H9 (cell line): Measurements from ENCODE around the gene GPI. TPM values are rescaled to one million over a fixed set of nuclear protein-coding genes. Genes with fewer than 3 reads are reported as not detected.

Experiments used
- DNase-seq: peaks from one replicate; pipeline ENCODE4 v3.0.0-alpha.2; 2017
- H2AFZ ChIP-seq: one replicate; pipeline ENCODE4 v1.6.1; 2013; ENCODE audit warnings: mild to moderate bottlenecking, low read length, control low read depth, moderate library complexity
- H2AK5ac ChIP-seq: 2 replicates; pipeline ENCODE4 v1.6.1; 2013; ENCODE audit warnings: low read length, control low read depth, mixed read lengths; ENCODE audit not compliant: insufficient read length
- H2BK120ac ChIP-seq: one replicate; pipeline ENCODE4 v1.6.1; 2013; ENCODE audit warnings: low read depth, mild to moderate bottlenecking, low read length, control low read depth, inconsistent platforms; ENCODE audit not compliant: poor library complexity, severe bottlenecking
- H2BK12ac ChIP-seq: 2 replicates; pipeline ENCODE4 v1.6.1; 2013; ENCODE audit warnings: low read length, control low read depth, mixed read lengths, low read depth; ENCODE audit not compliant: insufficient read length
- H2BK15ac ChIP-seq: 2 replicates; pipeline ENCODE4 v1.6.1; 2013; ENCODE audit warnings: low read depth, low read length, control low read depth
- H2BK20ac ChIP-seq: one replicate; pipeline ENCODE4 v1.6.1; 2013; ENCODE audit warnings: low read depth, mild to moderate bottlenecking, low read length, control low read depth, inconsistent platforms; ENCODE audit not compliant: poor library complexity, severe bottlenecking
- H2BK5ac ChIP-seq: 2 replicates; pipeline ENCODE4 v1.6.1; 2013; ENCODE audit warnings: low read length, control low read depth, mixed read lengths; ENCODE audit not compliant: insufficient read length
- H3K14ac ChIP-seq: 2 replicates; pipeline ENCODE4 v1.6.1; 2013; ENCODE audit warnings: low read length, control low read depth; ENCODE audit not compliant: insufficient read depth
- H3K18ac ChIP-seq: 2 replicates; pipeline ENCODE4 v1.6.1; 2013; ENCODE audit warnings: low read depth, mild to moderate bottlenecking, mixed read lengths, low read length, control low read depth; ENCODE audit not compliant: insufficient read length
- H3K23ac ChIP-seq: 2 replicates; pipeline ENCODE4 v1.6.1; 2013; ENCODE audit warnings: low read length, control low read depth, mixed read lengths, low read depth; ENCODE audit not compliant: insufficient read length
- H3K23me2 ChIP-seq: 2 replicates; pipeline ENCODE4 v1.6.1; 2013; ENCODE audit warnings: low read depth, mild to moderate bottlenecking, mixed read lengths, low read length, control low read depth; ENCODE audit not compliant: insufficient read length, poor library complexity, severe bottlenecking
- H3K27ac ChIP-seq: 2 replicates; pipeline ENCODE4 v1.5.1; 2013; ENCODE audit warnings: low read length, control low read depth, mixed read lengths, low read depth; ENCODE audit not compliant: insufficient read length
- H3K27me3 ChIP-seq: 2 replicates; pipeline ENCODE4 v1.6.1; 2013; ENCODE audit warnings: low read length, control low read depth, inconsistent platforms; ENCODE audit not compliant: insufficient read depth
- H3K4ac ChIP-seq: 2 replicates; pipeline ENCODE4 v1.6.1; 2013; ENCODE audit warnings: low read depth, mild to moderate bottlenecking, control low read depth, inconsistent platforms, low read length, moderate library complexity
- H3K4me1 ChIP-seq: 2 replicates; pipeline ENCODE4 v1.6.1; 2013; ENCODE audit warnings: low read length, control low read depth, inconsistent platforms; ENCODE audit not compliant: insufficient read depth
- H3K4me2 ChIP-seq: 2 replicates; pipeline ENCODE4 v1.6.1; 2013; ENCODE audit warnings: low read length, control low read depth, mixed read lengths; ENCODE audit not compliant: insufficient read length, insufficient read depth
- H3K56ac ChIP-seq: 2 replicates; pipeline ENCODE4 v1.6.1; 2013; ENCODE audit warnings: low read depth, mild to moderate bottlenecking, mixed read lengths, low read length, control low read depth; ENCODE audit not compliant: insufficient read length
- H3K79me1 ChIP-seq: 2 replicates; pipeline ENCODE4 v1.6.1; 2013; ENCODE audit warnings: low read depth, mild to moderate bottlenecking, moderate library complexity, low read length, control low read depth, inconsistent platforms; ENCODE audit not compliant: insufficient read depth, poor library complexity, severe bottlenecking
- H3K79me2 ChIP-seq: 2 replicates; pipeline ENCODE4 v1.6.1; 2013; ENCODE audit warnings: low read length, control low read depth, inconsistent platforms; ENCODE audit not compliant: insufficient read depth
- H3K9ac ChIP-seq: 2 replicates; pipeline ENCODE4 v1.6.1; 2013; ENCODE audit warnings: low read length, control low read depth, mixed read lengths; ENCODE audit not compliant: insufficient read length; ENCODE audit errors: extremely low read depth
- H3K9me3 ChIP-seq: one replicate; pipeline ENCODE4 v1.6.1; 2013; ENCODE audit warnings: low read depth, low read length, inconsistent platforms; ENCODE audit not compliant: control insufficient read depth
- H3T11ph ChIP-seq: one replicate; pipeline ENCODE4 v1.6.1; 2013; ENCODE audit warnings: mild to moderate bottlenecking, low read length, control low read depth, inconsistent platforms
- H4K20me1 ChIP-seq: one replicate; pipeline ENCODE4 v1.6.1; 2013; ENCODE audit not compliant: control insufficient read depth, insufficient read length, insufficient read depth
- H4K5ac ChIP-seq: 2 replicates; pipeline ENCODE4 v1.6.1; 2013; ENCODE audit warnings: low read depth, mild to moderate bottlenecking, mixed read lengths, low read length, control low read depth; ENCODE audit not compliant: insufficient read length
- H4K8ac ChIP-seq: replicated peaks from 2 replicates; pipeline ENCODE4 v1.6.1; 2013; ENCODE audit warnings: low read length, control low read depth, mixed read lengths, low read depth; ENCODE audit not compliant: insufficient read length
- H4K91ac ChIP-seq: 2 replicates; pipeline ENCODE4 v1.6.1; 2013; ENCODE audit warnings: low read depth, mild to moderate bottlenecking, moderate library complexity, mixed read lengths, low read length, control low read depth; ENCODE audit not compliant: insufficient read length
- H3K27ac Mint-ChIP-seq, 3 experiments: 2 replicates in 2 of 3; 3 replicates in 1 of 3; pipeline ENCODE4 v1.8.0; 2020 to 2021; ENCODE audit warnings: mixed read lengths in 3 of 3, mild to moderate bottlenecking in 1 of 3, moderate library complexity in 1 of 3
- H3K27me3 Mint-ChIP-seq: 2 replicates; pipeline ENCODE4 v1.8.0; 2021; ENCODE audit warnings: low read depth, mild to moderate bottlenecking, moderate library complexity, mixed read lengths
- H3K36me3 Mint-ChIP-seq, 3 experiments: 2 replicates in 2 of 3; 3 replicates in 1 of 3; pipeline ENCODE4 v1.8.0; 2020 to 2021; ENCODE audit warnings: low read depth in 3 of 3, mixed read lengths in 3 of 3; ENCODE audit not compliant: insufficient read depth in 1 of 3
- H3K4me1 Mint-ChIP-seq, 2 experiments: 2 replicates each; pipeline ENCODE4 v1.8.0; 2020; ENCODE audit warnings: mixed read lengths in 2 of 2
- H3K4me3 Mint-ChIP-seq, 2 experiments: 2 replicates in 1 of 2; 3 replicates in 1 of 2; pipeline ENCODE4 v1.8.0; 2020 to 2021; ENCODE audit warnings: mild to moderate bottlenecking in 2 of 2, mixed read lengths in 2 of 2, moderate library complexity in 1 of 2
- H3K9me3 Mint-ChIP-seq, 2 experiments: 2 replicates in 1 of 2; 3 replicates in 1 of 2; pipeline ENCODE4 v1.8.0; 2020; ENCODE audit warnings: mild to moderate bottlenecking in 2 of 2, mixed read lengths in 2 of 2, moderate library complexity in 1 of 2
- WGBS: extraction: QIAGEN DNeasy Blood & Tissue Kit; methylation state at CpG from one replicate; pipeline ENCODE4 v1.1.7; 2013; ENCODE audit warnings: missing lambda C conversion rate, low lambda C conversion rate, mixed read lengths; ENCODE audit not compliant: insufficient read length; ENCODE audit errors: extremely low coverage; 5-methylcytosine and 5-hydroxymethylcytosine counted together
- total RNA-seq: library from RNA; stranded (reverse); gene quantifications from 2 replicates; pipeline ENCODE4 v1.2.1, GENCODE V29; 2021
- TF ChIP-seq, protein P1 (sequence below): fragments of 200-600 bp; sonication (generic); conservative IDR thresholded peaks from 3 replicates; pipeline ENCODE4 v1.8.0; 2021; ENCODE audit warnings: antibody characterized with exemption, mild to moderate bottlenecking

GPI gene
- total RNA-seq, 1 experiment from 2014 or later: 373 TPM

DNA sequence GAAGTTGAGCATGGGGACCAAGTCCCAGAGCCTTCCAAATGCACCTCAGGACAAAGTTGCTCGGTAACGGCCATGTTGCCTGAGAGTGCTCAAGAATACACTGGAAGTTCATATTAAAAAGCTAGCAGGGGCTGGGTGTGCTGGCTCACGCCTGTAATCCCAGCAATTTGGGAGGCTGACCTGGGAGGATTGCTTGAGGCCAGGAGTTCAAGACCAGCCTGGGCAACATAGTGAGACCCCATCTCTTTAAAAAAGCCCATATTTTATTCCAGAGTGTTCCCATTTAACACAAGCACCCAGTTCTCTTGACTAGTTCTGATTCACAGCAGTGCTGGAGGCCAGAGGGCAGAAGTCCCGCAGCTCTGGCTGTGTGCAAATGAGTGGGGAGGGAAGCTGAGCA, 8.1 kb upstream of the GPI start:
- no peak overlapping the region for H3K9ac ChIP-seq

More for the DNA sequence above, 8.1 kb upstream of the GPI start:
- Mint-ChIP-seq H3K9me3 (no peaks in the 10 kb centered on the region; a peak in 1 of 5 replicates), H3K4me3 (no peak overlapping the region), H3K27me3 (no peaks in the 10 kb centered on the region), H3K27ac (no peak overlapping the region), H3K36me3 (peaks cover 9 to 18% (median 16%) of the 10 kb centered on the region in 3 experiments; a peak in 6 of 7 replicates), H3K4me1 (peaks cover 17 to 22% of the 10 kb centered on the region in 2 experiments)
- Histone ChIP-seq H3K23me2 (no peaks in the 10 kb centered on the region), H2AFZ (no peak overlapping the region), H4K8ac (no peak overlapping the region), H3K4ac (no peak overlapping the region), H3K23ac (no peak overlapping the region), H2BK20ac (no peak overlapping the region), H3K79me2 (no peaks in the 10 kb centered on the region), H4K20me1 (no peaks in the 10 kb centered on the region), H3K4me2 (no peak overlapping the region), H2BK5ac (no peak overlapping the region), H3K18ac (no peak overlapping the region), H3K56ac (no peak overlapping the region), H4K91ac (no peak overlapping the region), H2BK120ac (no peak overlapping the region), H3K79me1 (no peaks in the 10 kb centered on the region), H3K4me1 (no peaks in the 10 kb centered on the region), H2BK12ac (no peak overlapping the region), H2BK15ac (no peak overlapping the region), H3K27ac (no peak overlapping the region), H3T11ph (no peak overlapping the region), H3K9me3 (no peaks in the 10 kb centered on the region), H2AK5ac (no peak overlapping the region), H3K27me3 (no peaks in the 10 kb centered on the region), H3K14ac (no peak overlapping the region), H4K5ac (no peak overlapping the region)
- TF ChIP-seq, protein P1, sequence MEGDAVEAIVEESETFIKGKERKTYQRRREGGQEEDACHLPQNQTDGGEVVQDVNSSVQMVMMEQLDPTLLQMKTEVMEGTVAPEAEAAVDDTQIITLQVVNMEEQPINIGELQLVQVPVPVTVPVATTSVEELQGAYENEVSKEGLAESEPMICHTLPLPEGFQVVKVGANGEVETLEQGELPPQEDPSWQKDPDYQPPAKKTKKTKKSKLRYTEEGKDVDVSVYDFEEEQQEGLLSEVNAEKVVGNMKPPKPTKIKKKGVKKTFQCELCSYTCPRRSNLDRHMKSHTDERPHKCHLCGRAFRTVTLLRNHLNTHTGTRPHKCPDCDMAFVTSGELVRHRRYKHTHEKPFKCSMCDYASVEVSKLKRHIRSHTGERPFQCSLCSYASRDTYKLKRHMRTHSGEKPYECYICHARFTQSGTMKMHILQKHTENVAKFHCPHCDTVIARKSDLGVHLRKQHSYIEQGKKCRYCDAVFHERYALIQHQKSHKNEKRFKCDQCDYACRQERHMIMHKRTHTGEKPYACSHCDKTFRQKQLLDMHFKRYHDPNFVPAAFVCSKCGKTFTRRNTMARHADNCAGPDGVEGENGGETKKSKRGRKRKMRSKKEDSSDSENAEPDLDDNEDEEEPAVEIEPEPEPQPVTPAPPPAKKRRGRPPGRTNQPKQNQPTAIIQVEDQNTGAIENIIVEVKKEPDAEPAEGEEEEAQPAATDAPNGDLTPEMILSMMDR: no peak
- no peak for DNase-seq
- WGBS: no CpG with 5 or more reads among the region's 4 CpGs
